ENCODE measurements around the gene PBRM1. TPM values are rescaled to one million over a fixed set of nuclear protein-coding genes. Genes with fewer than 3 reads are reported as not detected.

PBRM1 gene
- total RNA-seq, 1 donor from 2014 or later: 107 TPM

- no peak for TF ChIP-seq CTCF (conservative IDR thresholded peaks at IDR 0.05)
- peaks cover 8% of the 10 kb centered on the region for H3K36me3 Mint-ChIP-seq (ENCODE audit: low read depth)
- H3K27ac Mint-ChIP-seq (ENCODE audit: unreplicated experiment): no peak overlapping the region
- no peak for DNase-seq (ENCODE audit: low read depth, low spot score)
- H3K27me3 Mint-ChIP-seq (ENCODE audit: low read depth): no peaks in the 10 kb centered on the region
- H3K4me1 Mint-ChIP-seq: peaks cover 40% of the 10 kb centered on the region
- no peaks in the 10 kb centered on the region for H3K9me3 Mint-ChIP-seq
- peak overlapping the region; percentile 99 for H3K4me3 Mint-ChIP-seq
Observed at GRCh38 chr3:52707585-52707984, 21.9 kb upstream of the PBRM1 start.

- no peak for TF ChIP-seq CTCF (conservative IDR thresholded peaks at IDR 0.05)
- Mint-ChIP-seq H3K4me1 (peaks cover 29% of the 10 kb centered on the region), H3K9me3 (no peaks in the 10 kb centered on the region), H3K27me3 (ENCODE audit: low read depth) (no peaks in the 10 kb centered on the region), H3K36me3 (ENCODE audit: low read depth) (no peaks in the 10 kb centered on the region), H3K4me3 (peak within 1 kb of the TSS; percentile 99), H3K27ac (ENCODE audit: unreplicated experiment) (peak within 1 kb of the TSS; percentile 98)
- DNase-seq (ENCODE audit: low read depth, low spot score): peak; percentile 75
Observed at GRCh38 chr3:52705688-52706686, 20.3 kb upstream of the PBRM1 start, which contains the start of the genes GLT8D1 and SPCS1. TSS of gene GLT8D1 (minus strand) at chr3:52705791. CDS start at chr3:52700460, 5,331 bp downstream. TSS of gene SPCS1 (plus strand) at chr3:52706106. CDS start at chr3:52706247, 141 bp downstream.

- peaks cover 29% of the 10 kb centered on the region for H3K4me1 Mint-ChIP-seq
- no peaks in the 10 kb centered on the region for H3K27me3 Mint-ChIP-seq (ENCODE audit: low read depth)
- H3K27ac Mint-ChIP-seq (ENCODE audit: unreplicated experiment): peak overlapping the region; percentile 96
- peak overlapping the region; percentile 99 for H3K4me3 Mint-ChIP-seq
- H3K36me3 Mint-ChIP-seq (ENCODE audit: low read depth): no peaks in the 10 kb centered on the region
- H3K9me3 Mint-ChIP-seq: no peaks in the 10 kb centered on the region
- DNase-seq (ENCODE audit: low read depth, low spot score): no peak
- no peak for TF ChIP-seq CTCF (conservative IDR thresholded peaks at IDR 0.05)
Observed at GRCh38 chr3:52705438-52705687, 19.6 kb upstream of the PBRM1 start.

GRCh38 chr3:52704611-52705437 is 19.1 kb upstream of the PBRM1 start:
- no peaks in the 10 kb centered on the region for H3K27me3 Mint-ChIP-seq (ENCODE audit: low read depth)
- peaks cover 29% of the 10 kb centered on the region for H3K4me1 Mint-ChIP-seq
- H3K4me3 Mint-ChIP-seq: peak overlapping the region; percentile 99
- TF ChIP-seq CTCF (conservative IDR thresholded peaks at IDR 0.05): no peak
- peak overlapping the region; percentile 96 for H3K27ac Mint-ChIP-seq (ENCODE audit: unreplicated experiment)
- no peaks in the 10 kb centered on the region for H3K36me3 Mint-ChIP-seq (ENCODE audit: low read depth)
- no peaks in the 10 kb centered on the region for H3K9me3 Mint-ChIP-seq
- no peak for DNase-seq (ENCODE audit: low read depth, low spot score)

- no peak for TF ChIP-seq CTCF (conservative IDR thresholded peaks at IDR 0.05)
- H3K36me3 Mint-ChIP-seq (ENCODE audit: low read depth): no peaks in the 10 kb centered on the region
- no peak for DNase-seq (ENCODE audit: low read depth, low spot score)
- H3K4me1 Mint-ChIP-seq: peaks cover 29% of the 10 kb centered on the region
- no peak overlapping the region for H3K27ac Mint-ChIP-seq (ENCODE audit: unreplicated experiment)
- no peaks in the 10 kb centered on the region for H3K9me3 Mint-ChIP-seq
- no peaks in the 10 kb centered on the region for H3K27me3 Mint-ChIP-seq (ENCODE audit: low read depth)
- H3K4me3 Mint-ChIP-seq: peak overlapping the region; percentile 99
Observed at GRCh38 chr3:52703341-52703740, 17.6 kb upstream of the PBRM1 start.
